HUES48 (cell line): Measurements from ENCODE around the gene MON2.

Experiments used
- H3K27ac ChIP-seq: one replicate; pipeline ENCODE4 v1.7.0; 2013; ENCODE audit warnings: low read depth, low read length, inconsistent platforms
- H3K27me3 ChIP-seq: 2 replicates; pipeline ENCODE4 v1.6.1; 2013; ENCODE audit warnings: mild to moderate bottlenecking, low read length; ENCODE audit not compliant: control insufficient read depth, insufficient read depth
- H3K36me3 ChIP-seq: 2 replicates; pipeline ENCODE4 v1.6.1; 2013; ENCODE audit warnings: low read length; ENCODE audit not compliant: control insufficient read depth, insufficient read depth
- H3K4me1 ChIP-seq: 2 replicates; pipeline ENCODE4 v1.6.1; 2013; ENCODE audit warnings: mild to moderate bottlenecking, low read length; ENCODE audit not compliant: control insufficient read depth, insufficient read depth
- H3K4me3 ChIP-seq: 2 replicates; pipeline ENCODE4 v1.5.1; 2013; ENCODE audit warnings: mild to moderate bottlenecking, low read depth, low read length
- H3K9ac ChIP-seq: 2 replicates; pipeline ENCODE4 v1.6.1; 2013; ENCODE audit warnings: mild to moderate bottlenecking, low read depth, low read length, moderate library complexity
- H3K9me3 ChIP-seq: 2 replicates; pipeline ENCODE4 v1.6.1; 2013; ENCODE audit warnings: low read length; ENCODE audit not compliant: control insufficient read depth, insufficient read depth

Gene MON2

GRCh38 chr12:62605981-62606380 lies 139.4 kb downstream of the MON2 start:
- Histone ChIP-seq H3K9me3 (no peaks in the 10 kb centered on the region), H3K4me1 (peaks cover 22% of the 10 kb centered on the region), H3K4me3 (no peak overlapping the region), H3K9ac (no peak overlapping the region), H3K27me3 (no peaks in the 10 kb centered on the region), H3K27ac (no peak overlapping the region), H3K36me3 (no peaks in the 10 kb centered on the region)

GRCh38 chr12:62606654-62607053 lies 140.0 kb downstream of the MON2 start:
- Histone ChIP-seq H3K9ac (no peak overlapping the region), H3K4me3 (no peak overlapping the region), H3K9me3 (no peaks in the 10 kb centered on the region), H3K4me1 (peaks cover 20% of the 10 kb centered on the region), H3K36me3 (no peaks in the 10 kb centered on the region), H3K27me3 (no peaks in the 10 kb centered on the region), H3K27ac (no peak overlapping the region)

- Histone ChIP-seq H3K27ac (no peak overlapping the region), H3K9ac (no peak overlapping the region), H3K9me3 (no peaks in the 10 kb centered on the region), H3K36me3 (no peaks in the 10 kb centered on the region), H3K27me3 (no peaks in the 10 kb centered on the region), H3K4me3 (no peak overlapping the region), H3K4me1 (0 out of 2 replicates have a peak, but pooled peaks cover 3% of the 10 kb centered on the region)
Observed at GRCh38 chr12:62613081-62613480, 146.5 kb downstream of the MON2 start.

- no peak overlapping the region for H3K27ac ChIP-seq
- no peaks in the 10 kb centered on the region for H3K36me3 ChIP-seq
- H3K9me3 ChIP-seq = no peaks in the 10 kb centered on the region
- H3K4me3 ChIP-seq = no peak overlapping the region
- H3K27me3 ChIP-seq = no peaks in the 10 kb centered on the region
- no peak overlapping the region for H3K9ac ChIP-seq
- H3K4me1 ChIP-seq = peaks cover 22% of the 10 kb centered on the region
Observed at GRCh38 chr12:62618319-62618718, 151.7 kb downstream of the MON2 start.

GRCh38 chr12:62618930-62619329 lies 152.3 kb downstream of the MON2 start:
- Histone ChIP-seq H3K4me3 (no peak overlapping the region), H3K27ac (no peak overlapping the region), H3K9ac (no peak overlapping the region), H3K9me3 (no peaks in the 10 kb centered on the region), H3K27me3 (no peaks in the 10 kb centered on the region), H3K36me3 (no peaks in the 10 kb centered on the region), H3K4me1 (peaks cover 22% of the 10 kb centered on the region)

- Histone ChIP-seq H3K4me3 (no peak overlapping the region), H3K36me3 (no peaks in the 10 kb centered on the region), H3K27me3 (no peaks in the 10 kb centered on the region), H3K27ac (no peak overlapping the region), H3K9ac (no peak overlapping the region), H3K4me1 (peaks cover 22% of the 10 kb centered on the region), H3K9me3 (no peaks in the 10 kb centered on the region)
Observed at GRCh38 chr12:62621101-62621638, 154.5 kb downstream of the MON2 start.

- H3K36me3 ChIP-seq = no peaks in the 10 kb centered on the region
- H3K4me1 ChIP-seq = peaks cover 22% of the 10 kb centered on the region
- H3K9me3 ChIP-seq = no peaks in the 10 kb centered on the region
- no peaks in the 10 kb centered on the region for H3K27me3 ChIP-seq
- H3K4me3 ChIP-seq = no peak overlapping the region
- no peak overlapping the region for H3K27ac ChIP-seq
- H3K9ac ChIP-seq = no peak overlapping the region
Observed at GRCh38 chr12:62622177-62622576, 155.6 kb downstream of the MON2 start.

- Histone ChIP-seq H3K9me3 (no peaks in the 10 kb centered on the region), H3K9ac (no peak overlapping the region), H3K27me3 (peaks cover 6% of the 10 kb centered on the region), H3K4me3 (no peak overlapping the region), H3K27ac (no peak overlapping the region), H3K4me1 (peaks cover 38% of the 10 kb centered on the region), H3K36me3 (no peaks in the 10 kb centered on the region)
Observed at GRCh38 chr12:62625228-62625627, 158.6 kb downstream of the MON2 start.

- no peak overlapping the region for H3K4me3 ChIP-seq
- no peaks in the 10 kb centered on the region for H3K9me3 ChIP-seq
- H3K36me3 ChIP-seq = no peaks in the 10 kb centered on the region
- H3K27me3 ChIP-seq = peaks cover 25% of the 10 kb centered on the region
- no peak overlapping the region for H3K27ac ChIP-seq
- peaks cover 37% of the 10 kb centered on the region for H3K4me1 ChIP-seq
- H3K9ac ChIP-seq = no peak overlapping the region
Observed at GRCh38 chr12:62627181-62627580, 160.6 kb downstream of the MON2 start.

GRCh38 chr12:62629413-62629812 lies 162.8 kb downstream of the MON2 start:
- Histone ChIP-seq H3K27ac (peak overlapping the region; percentile 68), H3K36me3 (no peaks in the 10 kb centered on the region), H3K9ac (no peak overlapping the region), H3K9me3 (no peaks in the 10 kb centered on the region), H3K4me1 (peaks cover 41% of the 10 kb centered on the region), H3K27me3 (peaks cover 45% of the 10 kb centered on the region), H3K4me3 (no peak overlapping the region)

- Histone ChIP-seq H3K36me3 (no peaks in the 10 kb centered on the region), H3K4me1 (peaks cover 41% of the 10 kb centered on the region), H3K4me3 (no peak overlapping the region), H3K9ac (no peak overlapping the region), H3K9me3 (no peaks in the 10 kb centered on the region), H3K27ac (peak overlapping the region; percentile 68), H3K27me3 (peaks cover 48% of the 10 kb centered on the region)
Observed at GRCh38 chr12:62629971-62630739, 163.5 kb downstream of the MON2 start.
